ENCODE measurements around the gene SCUBE2.

The SCUBE2 gene

DNA sequence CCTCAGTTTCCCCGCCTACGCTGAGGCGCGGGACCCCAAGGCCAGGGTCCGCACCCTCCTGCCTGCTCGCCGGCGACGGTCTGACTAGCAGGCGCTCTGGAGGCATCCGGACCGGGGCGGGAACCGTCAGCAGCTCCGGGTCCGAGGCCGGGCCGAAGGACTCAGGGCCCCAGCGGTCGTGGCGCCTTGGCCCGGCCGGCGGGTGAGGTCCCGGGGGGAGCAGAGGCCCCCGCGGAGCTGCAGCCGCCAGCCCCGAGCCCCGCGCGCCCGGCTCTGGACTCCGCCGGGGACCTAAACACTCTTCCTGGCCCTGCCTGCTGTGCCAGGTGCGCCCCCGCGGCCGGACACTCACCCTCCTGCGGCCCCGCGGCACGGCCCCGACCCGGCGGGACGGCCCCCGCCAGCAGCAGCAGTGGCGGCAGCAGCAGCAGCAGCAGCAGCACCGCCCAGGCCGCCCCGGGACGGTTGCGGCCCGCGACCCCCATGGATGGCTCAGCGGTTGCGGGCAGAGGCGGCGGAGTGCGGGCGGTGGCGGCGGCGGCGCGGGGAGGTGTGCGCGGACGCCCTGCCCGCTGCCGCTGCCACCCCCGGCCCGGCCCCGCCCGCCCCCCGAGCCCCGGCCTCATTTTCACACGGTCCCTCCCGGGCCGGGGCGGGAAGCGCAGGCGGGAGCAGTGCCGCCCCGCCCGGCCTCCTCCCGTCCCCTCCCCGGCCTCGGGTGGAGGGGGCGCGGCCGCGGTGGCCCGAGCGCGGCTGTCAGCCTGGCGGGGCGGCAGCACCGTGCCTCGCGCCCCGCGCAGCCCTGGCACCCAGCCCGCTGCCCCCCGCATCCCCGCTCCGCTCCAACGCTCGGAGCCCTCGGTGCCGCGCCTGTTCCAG is at the start of gene SCUBE2:
Gene SCUBE2, minus strand, starts transcription at position 556 of the 879 bp plus-strand sequence. Its CDS starts 71 bp downstream, at position 485.
- DNase-seq: peak; percentile 56

- DNase-seq: no peak
Observed at GRCh38 chr11:9141186-9141585, 49.8 kb upstream of the SCUBE2 start.

DNA sequence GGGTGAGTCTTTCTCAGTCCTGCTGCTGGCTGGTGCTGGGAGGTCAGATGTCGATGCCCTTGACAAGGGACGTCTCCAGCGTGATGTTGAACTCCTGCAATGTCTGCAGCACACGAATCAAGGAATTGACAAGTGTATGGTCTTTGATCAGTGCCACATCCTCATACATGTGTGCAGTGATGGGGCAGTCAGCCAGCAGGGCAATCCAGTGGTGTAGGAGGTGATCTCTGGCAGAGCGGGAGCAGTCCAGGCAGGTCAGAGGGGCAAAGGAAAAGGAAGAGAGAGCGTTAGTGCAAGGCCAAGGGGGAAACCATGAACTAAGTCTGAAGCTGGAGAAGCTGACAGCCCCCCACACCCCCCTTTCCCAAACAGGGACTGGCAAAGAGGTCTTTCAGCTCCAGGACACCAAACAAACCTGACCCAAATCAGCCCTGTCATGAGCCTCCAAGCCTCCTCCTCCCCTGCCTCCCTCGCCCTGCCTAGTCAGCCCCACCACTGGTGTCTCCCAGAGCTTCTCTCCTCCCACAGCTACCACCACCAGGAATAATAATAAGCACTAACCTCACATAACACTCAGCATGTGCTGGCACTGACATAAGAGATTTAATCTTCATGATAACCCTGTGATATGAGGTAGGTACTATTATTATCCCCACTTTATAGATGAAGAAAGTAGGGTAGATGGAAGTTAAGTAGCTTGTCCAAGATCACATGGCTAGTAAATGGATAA is 48.4 kb upstream of the SCUBE2 start:
- no peak for DNase-seq

DNA sequence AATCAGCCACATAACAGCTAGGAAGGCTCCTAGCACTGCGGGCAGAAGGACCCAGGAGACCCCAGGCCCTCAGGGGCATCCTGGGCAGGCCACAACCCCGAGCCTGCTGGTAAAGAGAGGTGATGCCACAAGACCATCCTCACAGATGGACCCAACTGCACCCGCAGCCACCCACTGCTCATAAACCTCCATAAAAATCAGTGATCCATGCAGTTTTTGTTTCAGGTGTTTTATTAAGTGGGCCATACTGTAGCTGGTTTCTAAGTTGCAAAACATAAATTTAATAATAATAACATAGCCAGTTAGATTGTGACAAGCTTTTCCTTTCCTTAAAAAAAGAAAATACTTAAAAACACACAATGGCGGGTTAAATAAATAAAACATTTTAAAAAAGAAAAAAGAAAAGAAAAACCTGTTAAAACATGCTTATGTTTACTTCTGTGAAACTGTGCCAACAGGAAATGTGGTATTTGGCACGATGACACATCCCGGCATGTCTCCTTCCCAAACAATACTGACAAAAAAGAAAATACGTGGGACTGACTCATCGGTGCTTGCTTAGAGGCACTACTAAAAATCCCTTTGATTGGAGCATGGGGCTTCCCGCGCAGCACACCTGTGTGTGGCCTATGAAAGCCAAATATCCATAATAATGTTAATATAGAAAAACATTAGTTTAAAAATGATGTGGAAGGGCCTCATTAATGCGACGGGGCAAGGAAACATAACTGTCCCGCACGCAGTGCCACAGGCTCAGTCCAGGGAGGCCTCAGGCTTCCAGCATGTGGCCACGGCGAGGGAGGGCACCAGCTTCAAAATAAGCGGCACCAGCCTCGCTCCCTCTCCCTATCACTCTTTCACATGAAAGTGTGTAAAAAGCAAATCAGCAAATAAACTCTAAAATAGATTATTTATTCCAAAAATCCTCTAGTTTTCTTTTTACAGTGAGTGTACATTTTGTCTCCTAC is 47.5 kb upstream of the SCUBE2 start:
- DNase-seq: no peak

- DNase-seq: no peak
Observed at GRCh38 chr11:9138133-9138453, 46.7 kb upstream of the SCUBE2 start.

- DNase-seq: peak; percentile 86
Observed at GRCh38 chr11:9137293-9138132, 46.1 kb upstream of the SCUBE2 start.

GRCh38 chr11:9136741-9137140 is 45.3 kb upstream of the SCUBE2 start:
- DNase-seq: no peak

GRCh38 chr11:9133956-9134355 is 42.6 kb upstream of the SCUBE2 start:
- DNase-seq: no peak

DNA sequence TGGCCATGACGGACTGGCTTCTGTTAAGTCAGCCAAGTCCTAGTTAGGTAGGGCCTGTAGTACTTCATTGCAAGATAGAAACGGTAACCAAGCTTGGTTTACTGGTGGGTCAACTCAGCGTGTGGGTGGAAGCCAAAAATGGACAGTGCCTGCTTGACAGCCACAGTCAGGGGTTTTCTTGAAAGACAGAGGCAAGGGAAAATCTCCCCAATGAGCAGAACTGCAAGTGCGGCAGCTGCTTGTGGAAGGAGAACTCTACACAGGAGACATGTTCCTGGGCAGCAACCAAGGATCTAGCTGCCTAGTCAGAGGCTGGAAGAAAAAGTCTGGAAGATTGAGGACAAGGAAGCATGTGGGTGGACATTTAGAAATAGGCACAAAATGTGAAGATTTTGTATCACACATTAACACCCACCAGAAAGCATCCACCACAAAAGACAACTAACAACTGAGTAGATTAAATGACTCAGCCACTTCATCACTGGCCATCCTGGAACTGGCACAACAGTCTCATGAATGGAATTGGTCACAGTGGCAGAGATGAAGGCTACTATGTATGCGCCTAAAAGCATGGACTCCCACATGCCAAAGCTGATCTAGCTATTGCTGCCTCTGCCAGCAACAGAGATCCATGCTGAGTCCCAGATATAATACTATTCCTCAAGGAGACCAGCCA is 40.9 kb upstream of the SCUBE2 start:
- no peak for DNase-seq

GRCh38 chr11:9130297-9130696 is 38.9 kb upstream of the SCUBE2 start:
- DNase-seq: no peak

DNA sequence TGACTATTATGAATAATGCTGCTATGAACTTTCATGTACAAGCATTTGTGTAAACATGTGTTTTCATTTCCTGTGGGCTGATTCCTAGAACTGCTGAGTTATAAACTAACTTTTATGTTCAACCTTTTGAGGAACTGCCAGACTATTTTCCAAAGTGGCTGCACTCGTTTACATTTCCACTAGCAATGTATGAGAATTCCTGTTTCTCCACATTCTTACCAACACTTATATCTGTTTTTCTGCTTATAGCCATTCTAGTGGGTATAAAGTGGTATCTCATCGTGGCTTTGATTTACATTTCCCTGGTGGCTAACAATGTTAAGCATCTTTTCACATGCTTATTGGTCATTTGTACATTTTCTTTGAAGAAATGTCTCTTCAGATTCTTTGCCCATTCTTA is 35.2 kb upstream of the SCUBE2 start:
- DNase-seq: no peak

DNA sequence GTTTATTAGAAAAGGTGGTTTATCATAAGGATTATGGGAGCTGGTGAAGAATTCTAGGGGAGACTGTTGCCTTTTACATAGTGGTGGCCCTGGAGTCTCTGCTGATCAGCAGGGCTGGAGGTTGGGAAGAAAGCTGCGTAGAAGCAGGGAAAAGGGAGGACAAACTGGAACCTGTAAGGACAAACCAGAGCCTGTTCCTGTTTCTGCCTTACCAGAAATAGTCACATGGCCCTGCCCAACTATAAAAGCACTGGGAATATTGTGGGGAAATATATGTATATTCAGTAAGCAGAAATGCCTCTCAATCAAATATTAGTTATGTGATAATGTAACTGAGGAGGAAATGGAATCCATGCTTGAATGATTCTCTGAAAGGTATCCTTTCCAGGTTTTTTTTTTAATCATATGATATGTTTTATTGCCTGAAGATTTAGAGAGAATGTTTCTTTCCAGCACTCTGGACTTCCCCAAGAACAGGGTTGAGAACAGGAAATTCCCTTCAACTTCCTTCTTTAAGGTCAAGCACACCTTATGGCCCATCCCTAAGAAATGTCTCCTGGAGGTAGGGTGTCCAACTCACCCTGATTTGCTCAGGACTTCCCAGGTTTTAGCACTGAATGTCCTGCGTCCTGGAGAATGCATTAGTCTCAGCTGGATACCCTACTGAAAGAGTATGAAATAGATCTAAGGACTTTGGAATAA is 33.9 kb upstream of the SCUBE2 start:
- DNase-seq: no peak

DNA sequence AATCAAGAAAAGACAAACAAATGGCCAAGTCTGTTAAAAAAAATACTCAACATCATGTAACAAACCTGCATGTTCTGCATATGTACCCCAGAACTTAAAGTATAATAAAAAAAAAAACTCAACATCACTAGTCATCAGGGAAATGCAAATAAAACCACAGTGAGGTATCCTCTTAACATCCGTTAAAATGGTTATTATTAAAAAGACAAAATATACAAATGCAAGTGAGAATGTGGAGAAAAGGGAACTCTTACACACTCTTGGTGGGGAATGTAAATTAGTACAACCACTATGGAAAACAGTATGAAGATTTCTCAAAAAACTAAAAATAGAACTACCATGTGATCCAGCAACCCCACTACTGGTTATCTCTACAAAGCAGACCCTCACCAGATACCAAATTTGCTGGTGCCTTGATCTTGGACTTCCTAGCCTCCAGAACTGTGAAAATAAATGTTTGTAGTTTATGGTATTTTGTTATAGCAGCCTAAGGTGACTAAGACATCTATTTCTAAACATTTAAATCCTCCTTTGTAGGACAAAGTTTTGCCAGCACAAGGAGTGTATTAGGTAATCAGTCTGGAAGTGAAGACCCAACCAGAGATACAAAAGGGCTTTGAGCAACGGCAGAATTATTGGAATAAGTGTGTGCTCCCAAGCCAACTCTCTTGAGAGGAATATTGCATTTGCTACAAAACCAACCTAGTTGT is 32.4 kb upstream of the SCUBE2 start:
- DNase-seq: no peak

GRCh38 chr11:9121469-9121796 is 30.0 kb upstream of the SCUBE2 start:
- DNase-seq: no peak

DNA sequence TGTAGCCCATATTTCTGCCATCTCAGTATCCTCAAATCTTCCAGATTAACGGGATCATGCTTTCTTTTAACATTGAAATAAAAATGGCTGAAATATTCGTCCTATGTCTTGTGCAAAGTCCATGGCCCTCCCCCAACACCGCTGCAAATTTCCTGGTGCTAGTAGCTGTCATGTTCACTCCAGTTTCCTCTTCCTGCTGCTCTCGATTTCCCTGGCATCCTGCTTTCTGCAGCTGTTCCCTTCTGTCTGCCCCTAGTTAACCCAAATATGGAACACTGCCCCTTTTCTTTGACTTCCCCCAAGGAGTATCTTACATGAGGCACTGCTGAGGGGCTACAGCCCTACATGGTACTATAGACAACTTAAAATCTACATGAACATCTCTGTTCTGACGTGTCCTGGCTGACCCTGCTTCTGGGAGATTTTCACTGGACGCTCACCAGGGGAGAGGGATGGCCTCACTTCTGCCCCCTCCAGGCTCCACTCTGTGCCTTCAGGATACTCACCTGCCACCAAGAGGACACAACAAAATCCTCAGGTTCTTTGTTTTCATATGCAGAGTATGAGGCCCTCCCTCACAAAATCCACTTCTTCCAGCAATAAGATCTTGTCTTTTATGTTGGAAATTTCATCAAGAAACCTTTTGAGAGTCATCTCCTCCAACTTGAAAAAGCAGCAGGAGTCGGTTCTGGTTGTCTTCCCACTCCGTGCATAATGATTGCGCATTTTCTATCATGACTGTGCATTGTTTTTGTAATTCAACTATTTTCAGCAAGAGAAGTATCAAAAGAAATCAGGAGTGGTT is 29.5 kb upstream of the SCUBE2 start:
- no peak for DNase-seq

GRCh38 chr11:9118277-9118676 is 26.9 kb upstream of the SCUBE2 start:
- no peak for DNase-seq

DNA sequence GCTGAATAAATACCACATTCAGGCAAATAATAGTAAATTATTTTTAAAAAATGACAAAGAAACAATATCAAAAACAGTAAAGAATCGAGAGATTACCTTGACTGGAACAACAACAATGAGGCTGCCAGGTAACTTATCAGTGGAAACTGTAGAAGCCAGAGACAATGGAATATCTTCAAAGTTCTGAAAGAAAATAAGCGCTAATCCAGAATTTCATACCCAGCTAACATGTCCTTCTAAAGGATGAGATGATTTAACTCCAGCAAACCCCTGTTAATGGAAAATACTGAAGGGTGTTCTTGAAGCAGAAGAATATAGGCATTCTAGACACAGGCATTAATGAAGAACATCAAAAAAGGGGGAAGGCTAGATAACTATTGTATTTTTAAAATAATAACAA is 20.7 kb upstream of the SCUBE2 start:
- no peak for DNase-seq

DNA sequence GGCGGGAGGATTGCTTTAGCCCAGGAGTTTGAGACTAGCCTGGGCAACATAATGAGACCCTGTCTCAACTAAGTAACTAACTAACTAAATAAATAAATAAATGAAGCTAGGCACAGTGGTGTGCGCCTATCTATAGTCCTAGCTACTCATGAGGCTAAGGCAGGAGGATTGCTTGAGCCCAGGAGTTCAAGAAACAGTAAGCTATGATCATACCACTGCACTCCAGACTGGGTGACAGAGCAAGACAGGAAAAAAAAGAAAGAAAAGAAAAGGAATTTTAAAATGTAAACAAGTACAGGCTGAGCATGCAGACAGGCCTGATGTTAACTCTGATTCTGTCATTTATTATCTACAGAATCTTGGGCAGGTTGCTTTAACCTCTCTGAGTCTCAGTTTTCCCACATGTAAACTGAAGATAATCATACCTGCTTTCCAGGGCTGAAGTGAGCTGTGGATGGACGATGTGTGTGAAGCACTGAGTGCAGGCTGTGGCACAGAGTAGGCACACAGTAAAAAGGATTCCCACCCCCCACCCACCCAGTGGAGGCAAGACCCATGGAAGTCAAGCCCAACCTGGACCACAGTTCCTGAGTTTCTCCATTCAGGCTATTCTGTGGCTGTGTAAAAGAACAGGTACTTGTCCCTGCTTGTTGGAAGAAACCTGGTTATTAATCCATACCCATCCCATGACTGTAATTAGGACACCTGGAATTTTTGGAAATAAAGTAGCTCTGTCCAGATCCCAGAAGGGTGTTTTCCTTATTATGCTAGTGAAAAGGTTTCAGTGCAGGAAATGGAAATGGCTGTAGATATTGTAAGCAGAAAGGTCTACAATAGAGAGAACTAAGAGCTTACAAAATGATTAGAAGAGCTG is 18.7 kb upstream of the SCUBE2 start:
- no peak for DNase-seq
